Activated CD4-positive, alpha-beta T cell treated with anti-CD3 and anti-CD28 coated beads, Interleukin-2, amount 10 ng/mL, durations not matched to agents 24 days and 14 days (primary cell): Measurements from ENCODE around the gene TIE1. TPM values are rescaled to one million over a fixed set of nuclear protein-coding genes. Genes with fewer than 3 reads are reported as not detected.

Source experiments
- DNase-seq: peaks from one replicate; pipeline ENCODE4 v3.0.0; 2022
- H3K27ac Mint-ChIP-seq: one replicate; pipeline ENCODE4 v1.8.0; 2022; ENCODE audit warnings: mild to moderate bottlenecking, mixed read lengths
- H3K27me3 Mint-ChIP-seq: one replicate; pipeline ENCODE4 v1.8.0; 2022; ENCODE audit warnings: mixed read lengths
- H3K36me3 Mint-ChIP-seq: one replicate; pipeline ENCODE4 v1.8.0; 2022; ENCODE audit warnings: low read depth, mild to moderate bottlenecking, mixed read lengths
- H3K4me1 Mint-ChIP-seq: one replicate; pipeline ENCODE4 v1.8.0; 2021; ENCODE audit warnings: mixed read lengths
- H3K4me3 Mint-ChIP-seq: one replicate; pipeline ENCODE4 v1.8.0; 2022; ENCODE audit warnings: mild to moderate bottlenecking, moderate library complexity, mixed read lengths
- H3K9me3 Mint-ChIP-seq: one replicate; pipeline ENCODE4 v1.8.0; 2021; ENCODE audit warnings: mixed read lengths
- intact Hi-C: fragments of 100-400 bp; cut with micrococcal nuclease; formaldehyde crosslinking; loops from one replicate; pipeline ENCODE4 v1.15.1; 2023
- total RNA-seq: library from RNA; stranded (reverse); gene quantifications from 2 replicates; pipeline ENCODE4 v1.2.3, GENCODE V29; 2022

Gene TIE1
- total RNA-seq, 1 donor from 2014 or later: 0.23 TPM

- Mint-ChIP-seq H3K4me1 (peaks cover 25% of the 10 kb centered on the region), H3K36me3 (no peaks in the 10 kb centered on the region), H3K27ac (peak overlapping the region; percentile 82), H3K27me3 (no peaks in the 10 kb centered on the region), H3K4me3 (no peak overlapping the region), H3K9me3 (no peaks in the 10 kb centered on the region)
- DNase-seq: no peak
- intact Hi-C loops: no loop called here
Measured at GRCh38 chr1:43293896-43294760, 6.7 kb upstream of the TIE1 start.

- Mint-ChIP-seq H3K27me3 (no peaks in the 10 kb centered on the region), H3K9me3 (no peaks in the 10 kb centered on the region), H3K4me1 (peaks cover 25% of the 10 kb centered on the region), H3K4me3 (peak overlapping the region; percentile 8), H3K36me3 (no peaks in the 10 kb centered on the region), H3K27ac (peak overlapping the region; percentile 82)
- intact Hi-C loops: loop anchor here (1.0 to 5.0 kb wide), 2 partner anchors 38 to 64 kb away; partner anchors contain the start of gene CDC20
- no peak for DNase-seq
Measured at GRCh38 chr1:43294761-43295160, 6.0 kb upstream of the TIE1 start.

- intact Hi-C loops: loop anchor here (5.0 kb wide), 1 partner anchor 36 kb away; no protein-coding TSS in a partner anchor
- peak overlapping the region; percentile 74 for H3K27ac Mint-ChIP-seq
Measured at GRCh38 chr1:43296207-43296606, 4.6 kb upstream of the TIE1 start.

GRCh38 chr1:43298055-43298454, 2.7 kb upstream of the TIE1 start:
- no peak overlapping the region for H3K27ac Mint-ChIP-seq
- intact Hi-C loops: loop anchor here (5.0 kb wide), 1 partner anchor 34 kb away; no protein-coding TSS in a partner anchor
- H3K27me3 Mint-ChIP-seq: no peaks in the 10 kb centered on the region
- no peak for DNase-seq
- H3K36me3 Mint-ChIP-seq: no peaks in the 10 kb centered on the region
- H3K4me3 Mint-ChIP-seq: no peak overlapping the region
- no peaks in the 10 kb centered on the region for H3K9me3 Mint-ChIP-seq
- peaks cover 26% of the 10 kb centered on the region for H3K4me1 Mint-ChIP-seq

More at GRCh38 chr1:43296207-43296606, 4.6 kb upstream of the TIE1 start:
- Mint-ChIP-seq H3K36me3 (no peaks in the 10 kb centered on the region), H3K27me3 (no peaks in the 10 kb centered on the region), H3K4me1 (peaks cover 26% of the 10 kb centered on the region), H3K4me3 (peak overlapping the region; percentile 10), H3K9me3 (no peaks in the 10 kb centered on the region)
- DNase-seq: no peak

GRCh38 chr1:43299101-43299500, 1.7 kb upstream of the TIE1 start:
- H3K36me3 Mint-ChIP-seq: no peaks in the 10 kb centered on the region

GRCh38 chr1:43302201-43302600, 1.4 kb downstream of the TIE1 start:
- no peak for DNase-seq
- Mint-ChIP-seq H3K9me3 (no peaks in the 10 kb centered on the region), H3K27me3 (no peaks in the 10 kb centered on the region), H3K4me3 (no peak overlapping the region), H3K4me1 (peaks cover 2% of the 10 kb centered on the region), H3K36me3 (no peaks in the 10 kb centered on the region), H3K27ac (no peak overlapping the region)
- intact Hi-C loops: no loop called here

More at GRCh38 chr1:43299101-43299500, 1.7 kb upstream of the TIE1 start:
- Mint-ChIP-seq H3K4me3 (no peak overlapping the region), H3K9me3 (no peaks in the 10 kb centered on the region), H3K4me1 (peaks cover 24% of the 10 kb centered on the region), H3K27ac (no peak overlapping the region), H3K27me3 (no peaks in the 10 kb centered on the region)
- intact Hi-C loops: loop anchor here (5.0 kb wide), 1 partner anchor 33 kb away; no protein-coding TSS in a partner anchor
- no peak for DNase-seq

- peaks cover 2% of the 10 kb centered on the region for H3K4me1 Mint-ChIP-seq
- no peak for DNase-seq
- no peak overlapping the region for H3K4me3 Mint-ChIP-seq
- no peak overlapping the region for H3K27ac Mint-ChIP-seq
- no peaks in the 10 kb centered on the region for H3K9me3 Mint-ChIP-seq
- no peaks in the 10 kb centered on the region for H3K27me3 Mint-ChIP-seq
- H3K36me3 Mint-ChIP-seq: no peaks in the 10 kb centered on the region
- intact Hi-C loops: no loop called here
Measured at GRCh38 chr1:43302721-43303470, 2.1 kb downstream of the TIE1 start.

GRCh38 chr1:43303471-43304313, 2.9 kb downstream of the TIE1 start:
- Mint-ChIP-seq H3K36me3 (no peaks in the 10 kb centered on the region), H3K4me3 (no peak overlapping the region), H3K9me3 (no peaks in the 10 kb centered on the region), H3K4me1 (peaks cover 2% of the 10 kb centered on the region), H3K27ac (no peak overlapping the region), H3K27me3 (no peaks in the 10 kb centered on the region)
- intact Hi-C loops: no loop called here
- DNase-seq: no peak

- no peaks in the 10 kb centered on the region for H3K27me3 Mint-ChIP-seq
- peaks cover 2% of the 10 kb centered on the region for H3K4me1 Mint-ChIP-seq
- H3K27ac Mint-ChIP-seq: no peak overlapping the region
- intact Hi-C loops: no loop called here
- no peaks in the 10 kb centered on the region for H3K9me3 Mint-ChIP-seq
- H3K36me3 Mint-ChIP-seq: no peaks in the 10 kb centered on the region
- no peak for DNase-seq
- H3K4me3 Mint-ChIP-seq: no peak overlapping the region
Measured at GRCh38 chr1:43304314-43304681, 3.5 kb downstream of the TIE1 start.

- H3K36me3 Mint-ChIP-seq: no peaks in the 10 kb centered on the region
- H3K27ac Mint-ChIP-seq: no peak overlapping the region
- no peaks in the 10 kb centered on the region for H3K27me3 Mint-ChIP-seq
- H3K9me3 Mint-ChIP-seq: no peaks in the 10 kb centered on the region
- intact Hi-C loops: no loop called here
- no peak for DNase-seq
- H3K4me1 Mint-ChIP-seq: peaks cover 2% of the 10 kb centered on the region
- H3K4me3 Mint-ChIP-seq: no peak overlapping the region
Measured at GRCh38 chr1:43304771-43305300, 4.1 kb downstream of the TIE1 start.

- Mint-ChIP-seq H3K4me1 (peaks cover 2% of the 10 kb centered on the region), H3K4me3 (no peak overlapping the region), H3K36me3 (no peaks in the 10 kb centered on the region), H3K9me3 (no peaks in the 10 kb centered on the region), H3K27me3 (peaks cover 2% of the 10 kb centered on the region), H3K27ac (no peak overlapping the region)
- DNase-seq: no peak
- intact Hi-C loops: no loop called here
Measured at GRCh38 chr1:43305461-43305860, 4.7 kb downstream of the TIE1 start.

- Mint-ChIP-seq H3K36me3 (no peaks in the 10 kb centered on the region), H3K27ac (peak overlapping the region; percentile 20), H3K9me3 (no peaks in the 10 kb centered on the region), H3K27me3 (peaks cover 2% of the 10 kb centered on the region), H3K4me3 (no peak overlapping the region), H3K4me1 (peaks cover under 1% of the 10 kb centered on the region)
- no peak for DNase-seq
- intact Hi-C loops: no loop called here
Measured at GRCh38 chr1:43305926-43306687, 5.3 kb downstream of the TIE1 start.
